HG03025 (cell line): ENCODE data around the gene CPNE5.
"Not testable (repeated sequence)": the region's sequence is repeated elsewhere in the genome, so short reads cannot be mapped to it uniquely, and the experiment has no call there.

Experiments
- ATAC-seq: cut with Tn5 transposase; IDR thresholded peaks from one replicate; pipeline ENCODE4 v1.9.1; 2021; ENCODE audit warnings: mild to moderate bottlenecking, moderate library complexity; ENCODE audit not compliant: unreplicated experiment, low FRiP score

CPNE5 gene

DNA sequence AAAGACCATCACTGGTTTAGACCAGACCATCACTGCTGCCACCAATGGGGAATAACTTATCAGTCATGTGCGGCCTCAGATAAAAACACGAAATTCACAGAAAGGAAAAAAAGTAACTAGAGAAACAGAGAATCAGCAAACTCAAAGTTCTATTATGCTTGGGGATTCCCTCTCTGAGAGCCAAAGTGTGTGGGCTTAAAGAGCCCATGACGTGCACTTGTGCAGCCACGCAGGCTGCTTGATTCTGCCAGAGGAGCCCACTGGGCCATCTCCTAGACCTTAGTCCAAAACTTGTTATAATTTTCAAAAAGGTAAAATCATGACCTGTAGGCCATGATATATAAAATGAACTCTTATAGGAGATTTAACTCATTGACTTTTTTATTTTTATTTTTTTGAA lies 126.4 kb downstream of the CPNE5 start:
- no peak for ATAC-seq

GRCh38 chr6:36706339-36706738 lies 132.9 kb downstream of the CPNE5 start:
- ATAC-seq, result no peak

DNA sequence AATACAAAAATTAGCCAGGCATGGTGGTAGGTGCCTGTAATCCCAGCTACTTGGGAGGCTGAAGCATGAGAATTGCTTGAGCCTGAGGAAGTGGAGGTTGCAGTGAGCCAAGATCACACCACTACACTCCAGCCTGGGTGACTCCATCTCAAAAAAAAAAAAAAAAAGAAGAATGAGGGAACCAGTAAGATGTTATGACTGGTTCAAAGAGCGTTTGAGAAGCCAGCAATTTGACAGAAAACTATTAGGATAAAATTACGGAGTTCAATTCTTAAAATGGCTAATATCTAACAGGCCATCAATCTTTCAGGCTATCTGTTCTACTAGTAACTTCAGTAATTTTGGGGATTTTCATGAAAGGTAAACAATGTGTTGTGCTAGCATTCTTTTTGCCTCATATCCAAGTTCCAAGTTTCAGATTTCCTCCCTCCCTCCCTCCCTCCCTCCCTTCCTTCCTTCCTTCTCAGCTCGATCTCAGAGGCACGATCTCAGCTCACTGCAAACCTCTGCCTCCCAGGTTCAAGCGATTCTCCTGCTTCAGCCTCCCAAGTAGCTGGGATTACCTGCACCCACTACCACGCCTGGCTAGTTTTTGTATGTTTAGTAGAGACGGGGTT lies 134.2 kb downstream of the CPNE5 start:
- ATAC-seq, result not testable (repeated sequence)

DNA sequence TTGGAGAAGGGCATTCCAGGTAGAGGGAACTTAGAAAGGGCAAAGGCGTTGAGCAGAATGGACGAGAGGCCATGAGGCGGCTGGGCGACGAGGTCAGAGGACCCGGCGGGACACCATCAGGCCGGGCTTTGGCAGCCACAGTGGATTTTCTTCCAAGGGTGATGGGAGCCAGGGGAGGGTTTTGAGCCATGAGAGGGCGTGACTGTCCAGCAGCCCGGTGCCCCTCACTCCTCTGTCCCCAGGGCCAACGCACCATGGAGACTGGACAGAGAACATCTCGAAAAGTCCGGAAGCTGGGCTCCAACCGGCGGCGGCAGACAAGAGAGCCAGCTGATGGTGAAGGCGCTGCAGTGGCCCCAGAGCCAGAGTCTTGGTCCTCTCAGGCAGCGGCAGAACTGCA lies 135.3 kb downstream of the CPNE5 start:
- ATAC-seq, result no peak

DNA sequence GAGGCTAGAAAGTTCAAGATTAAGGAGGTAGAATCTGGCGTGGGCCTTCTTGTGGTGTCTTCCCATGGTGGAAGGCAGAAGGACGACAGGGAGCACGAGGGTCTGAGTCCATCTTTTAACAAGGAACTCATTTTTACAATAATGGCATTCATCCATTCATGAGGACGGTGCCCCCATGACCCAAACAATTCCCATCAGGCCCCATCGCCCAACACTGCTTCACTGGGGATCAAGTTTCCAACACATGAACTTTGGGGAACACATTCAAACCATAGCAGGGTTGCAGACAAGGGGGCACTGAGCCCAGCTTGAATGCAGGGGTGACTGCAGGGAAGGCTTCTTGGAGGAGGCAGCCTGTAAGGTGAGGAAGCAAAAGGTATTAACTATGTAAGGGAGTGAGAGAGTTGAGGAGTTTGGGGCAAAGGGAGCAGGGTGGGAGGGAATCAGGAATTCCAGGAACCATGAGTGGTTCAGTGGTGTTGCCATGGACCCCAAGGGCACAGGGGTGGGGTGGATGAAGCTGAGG lies 136.1 kb downstream of the CPNE5 start:
- ATAC-seq, result no peak

DNA sequence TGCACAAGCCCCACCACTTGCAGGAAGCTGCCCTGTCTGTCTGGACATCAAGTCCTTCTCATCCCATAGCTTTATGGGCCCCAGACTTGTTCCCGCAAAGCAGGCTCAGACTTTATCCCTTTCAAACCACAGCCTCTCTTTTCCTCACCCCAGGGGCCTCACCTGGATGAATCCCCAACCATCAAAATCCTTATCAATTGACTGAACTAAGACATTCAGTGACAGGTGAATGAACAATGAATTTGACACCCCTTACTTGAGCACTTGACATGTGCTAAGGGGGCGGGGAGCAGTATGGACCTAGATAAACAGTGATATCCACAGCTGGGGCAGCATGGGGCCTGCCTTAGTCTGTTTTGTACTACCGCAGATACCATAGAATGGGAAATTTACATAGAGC lies 136.6 kb downstream of the CPNE5 start:
- ATAC-seq, result no peak

DNA sequence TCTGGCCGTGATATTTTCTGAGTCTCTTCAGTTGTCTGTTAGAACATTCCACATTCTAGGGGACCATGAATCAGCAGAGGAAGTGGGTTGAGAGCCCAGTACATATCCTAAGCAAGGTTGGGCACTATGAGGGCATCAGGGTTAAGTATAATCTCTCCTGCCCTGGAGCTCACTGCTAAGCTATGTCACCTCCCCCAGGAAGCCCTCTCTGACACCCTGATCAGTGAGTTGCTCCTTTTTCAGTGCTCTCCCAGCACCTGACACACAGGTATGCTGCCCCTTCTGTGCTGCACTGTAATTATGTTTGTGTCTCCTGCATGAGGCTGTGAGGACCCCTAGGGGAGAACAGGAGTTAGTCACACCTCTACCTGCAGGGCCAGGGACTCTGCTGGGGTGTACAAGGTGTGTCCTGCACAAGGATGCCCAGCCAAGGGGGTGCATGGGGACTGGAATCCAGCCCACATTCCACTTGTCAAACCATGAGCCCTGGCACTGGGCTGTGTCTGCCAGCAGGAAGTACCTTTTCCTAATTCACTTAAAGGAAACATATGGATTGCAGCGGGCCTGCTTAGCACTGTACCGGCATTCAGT lies 137.7 kb downstream of the CPNE5 start:
- ATAC-seq, result no peak

GRCh38 chr6:36700831-36701230 lies 138.4 kb downstream of the CPNE5 start:
- ATAC-seq, result no peak

- ATAC-seq, result no peak
Observed at GRCh38 chr6:36700071-36700812, 139.0 kb downstream of the CPNE5 start.

DNA sequence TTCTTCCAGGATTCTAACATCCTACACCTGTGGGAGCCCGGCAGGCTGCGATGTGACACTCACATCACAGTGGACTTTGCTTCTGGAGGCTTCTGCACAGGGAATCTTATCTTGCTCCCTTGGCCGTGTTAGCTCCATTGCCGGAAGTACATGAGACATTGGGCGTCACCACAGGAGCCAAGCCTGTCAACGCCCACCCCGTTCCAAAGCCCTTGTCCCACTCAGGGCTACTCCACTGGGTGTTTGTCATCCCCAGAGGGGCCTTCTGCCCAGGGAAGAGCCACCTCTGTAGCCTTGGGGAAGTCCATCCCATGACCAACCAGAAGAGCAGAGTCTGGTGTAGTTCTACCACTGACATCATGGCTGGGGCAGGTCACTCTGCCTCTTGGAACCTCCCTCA lies 139.9 kb downstream of the CPNE5 start:
- ATAC-seq, result no peak

DNA sequence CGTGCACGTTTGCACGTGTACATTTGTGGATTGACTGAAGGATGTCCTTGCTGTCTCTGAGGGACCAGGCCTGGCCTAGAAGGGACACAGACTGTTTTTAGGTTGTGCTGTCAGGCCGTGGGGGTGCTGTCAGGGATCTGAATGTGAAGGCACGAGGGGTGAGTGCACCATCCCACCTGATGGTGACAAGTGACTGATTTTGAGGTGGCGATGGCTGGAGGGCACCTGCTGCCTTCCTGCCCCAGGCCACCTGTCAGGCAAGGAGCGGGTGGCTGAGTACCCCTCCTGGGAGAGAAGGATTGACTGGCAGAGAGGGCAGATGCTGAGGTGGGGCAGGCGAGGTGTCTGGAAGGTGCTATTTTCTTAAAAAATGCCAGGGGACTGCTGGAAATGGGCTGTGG lies 140.4 kb downstream of the CPNE5 start:
- no peak for ATAC-seq

DNA sequence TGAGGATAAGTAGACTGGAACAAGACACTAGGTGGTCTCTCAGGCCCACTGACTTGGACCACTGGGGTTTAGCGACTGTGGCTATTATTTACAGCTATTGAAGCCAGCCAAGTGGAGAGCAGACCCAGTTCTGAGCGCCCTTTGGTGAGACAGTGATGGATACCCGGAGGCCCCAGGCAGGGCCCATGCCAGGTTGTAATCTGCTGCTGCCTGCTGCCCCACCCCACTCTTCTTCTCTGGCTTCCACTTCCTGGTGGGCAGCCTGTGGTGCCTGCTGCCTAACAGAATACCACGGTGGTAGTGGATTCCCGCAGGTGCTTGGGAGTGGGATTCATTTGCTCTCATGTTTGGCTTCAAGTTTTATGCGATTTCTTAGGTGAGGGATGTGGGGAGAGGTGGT lies 141.0 kb downstream of the CPNE5 start:
- ATAC-seq, result no peak

- no peak for ATAC-seq
Observed at GRCh38 chr6:36697481-36697903, 141.8 kb downstream of the CPNE5 start, which contains the start of gene RAB44. RAB44 (plus strand) TSS chr6:36697826; CDS start chr6:36704236, 6,410 bp downstream.

DNA sequence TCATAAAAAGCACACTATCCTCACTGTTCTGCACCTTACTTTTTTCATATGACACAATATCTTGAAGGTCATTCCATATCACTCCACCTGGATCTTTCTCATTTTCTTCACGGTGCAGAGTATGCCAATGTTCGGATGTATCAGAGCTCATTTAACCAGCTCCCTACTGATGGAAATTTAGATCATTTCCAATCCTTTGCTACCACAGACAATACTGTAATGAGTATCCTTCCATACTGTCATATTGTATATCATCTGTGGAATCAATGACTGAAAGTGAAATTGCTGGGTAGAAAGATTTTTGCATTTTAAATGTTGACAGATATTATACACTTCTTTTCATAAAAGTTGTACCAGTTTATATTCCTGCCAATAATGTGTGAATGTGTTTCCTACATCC lies 143.8 kb downstream of the CPNE5 start:
- ATAC-seq, result no peak

DNA sequence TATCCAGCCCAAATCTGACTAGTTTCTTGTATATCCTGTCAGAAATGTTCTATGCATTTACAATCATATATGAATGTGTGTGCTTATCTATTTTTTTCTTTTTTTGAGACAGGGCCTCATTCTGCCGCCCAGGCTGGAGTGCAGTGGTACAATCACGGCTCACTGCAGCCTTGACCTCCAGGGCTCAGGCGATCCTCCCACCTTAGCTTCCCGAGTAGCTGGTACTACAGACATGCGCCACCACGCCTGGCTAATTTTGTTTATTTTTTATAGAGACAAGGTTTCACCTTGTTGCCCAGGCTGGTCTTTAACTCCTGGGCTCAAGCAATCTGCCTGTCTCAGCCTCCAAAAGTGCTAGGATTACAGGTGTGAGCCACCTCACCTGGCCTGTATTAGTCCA lies 144.6 kb downstream of the CPNE5 start:
- no peak for ATAC-seq

DNA sequence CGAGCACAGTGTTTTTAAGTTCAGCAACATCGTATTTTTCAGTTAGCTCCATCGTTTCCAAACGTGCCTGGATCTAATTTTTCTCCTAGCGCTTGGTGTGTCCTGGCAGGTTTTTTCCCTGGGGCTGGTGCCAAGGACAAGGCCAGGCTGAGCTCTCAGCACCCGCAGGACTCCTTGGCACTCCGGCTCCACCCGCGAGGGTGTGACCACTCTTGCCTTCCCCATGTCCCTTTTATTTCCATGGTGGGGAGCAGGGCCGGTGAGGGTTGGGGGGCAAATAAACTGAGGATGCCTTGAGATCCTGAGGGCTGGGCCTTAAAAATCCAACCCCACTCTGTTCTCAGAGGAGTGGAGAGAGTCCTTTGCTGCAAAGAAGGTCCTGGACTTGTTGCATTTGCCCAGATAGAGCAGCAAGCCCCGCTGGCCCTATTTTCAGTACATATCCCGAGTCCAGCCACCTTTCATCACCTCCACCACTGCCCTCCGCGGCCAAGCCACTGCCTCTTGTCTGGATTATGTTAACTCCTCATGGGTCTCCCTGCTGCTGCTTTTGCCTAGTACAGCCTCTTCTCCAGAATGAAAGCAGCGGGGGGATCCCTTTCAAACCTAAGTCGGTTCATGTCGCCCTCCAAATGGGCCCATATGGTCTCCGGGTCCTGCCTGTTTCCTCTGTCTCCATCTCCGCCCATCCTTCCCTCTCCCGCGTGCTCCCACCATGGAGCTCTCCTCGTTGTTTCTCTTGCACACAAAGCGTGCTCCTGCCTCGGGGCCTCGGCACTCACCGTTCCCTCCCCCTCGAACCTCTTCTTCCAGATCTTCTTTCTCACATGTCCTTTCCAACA lies 146.2 kb downstream of the CPNE5 start:
- ATAC-seq, result no peak

DNA sequence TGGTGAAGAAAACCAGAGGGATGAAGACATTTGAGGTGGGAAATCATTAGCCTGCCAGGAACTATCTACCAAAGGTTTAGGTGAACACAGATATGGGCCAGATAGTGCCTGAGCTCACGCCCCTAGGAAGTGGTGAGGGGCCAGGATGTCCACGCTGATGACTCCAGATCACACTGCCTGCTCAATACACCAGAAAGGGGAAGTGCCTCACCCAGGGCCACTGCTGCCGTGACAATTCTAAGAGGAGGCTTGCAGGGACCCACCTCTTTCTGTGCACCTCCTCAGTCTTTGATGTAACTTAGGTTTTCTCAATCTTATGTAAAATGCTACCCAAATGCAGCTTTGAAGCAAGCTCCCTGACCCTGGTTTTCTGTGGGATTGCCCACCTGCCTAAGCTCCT lies 147.0 kb downstream of the CPNE5 start:
- ATAC-seq, result no peak

DNA sequence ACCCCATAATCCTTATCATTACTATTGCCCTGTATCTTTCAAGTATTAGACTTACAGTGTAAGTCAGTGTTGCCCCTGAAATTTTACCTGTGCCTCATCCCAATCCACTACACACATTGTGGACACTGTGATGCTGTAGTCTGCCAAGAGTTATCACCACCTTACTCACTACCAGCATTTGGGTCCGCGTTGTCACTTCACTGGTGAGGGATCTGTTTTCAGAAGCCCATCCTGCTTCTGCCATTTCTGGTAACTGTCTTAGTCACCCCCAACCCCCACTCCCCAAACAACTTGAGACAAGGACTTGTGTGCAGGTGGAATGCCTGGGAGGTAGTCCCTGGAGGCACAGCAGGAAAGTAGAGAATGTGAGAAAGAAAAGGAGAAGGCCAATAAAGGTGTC lies 147.6 kb downstream of the CPNE5 start:
- no peak for ATAC-seq

GRCh38 chr6:36691011-36691410 lies 148.2 kb downstream of the CPNE5 start:
- ATAC-seq, result no peak
